ENCODE measurements around the gene ZNF668. TPM values are rescaled to one million over a fixed set of nuclear protein-coding genes. Genes with fewer than 3 reads are reported as not detected.
A peak's percentile ranks its signal among the peaks of the same experiment; 100 is the strongest.

The ZNF668 gene
- total RNA-seq, 2 experiments from 2014 or later, result 13.9 to 17.4 TPM

GRCh38 chr16:31074814-31075183, 759 bp upstream of the ZNF668 start:
- CTCF ChIA-PET, result interaction anchor here (0.7 to 2.7 kb wide), 9 partner anchors 18 to 794 kb away, joined by 3 to 18 read pairs (median 6); partner anchors contain the start of genes KAT8, VKORC1 and ZNF843
- H3K4me3 Mint-ChIP-seq, result peak overlapping the region; percentile 96
- peak overlapping the region; percentile 93 for H3K27ac Mint-ChIP-seq
- POLR2A ChIA-PET, result interaction anchor here (1.2 to 3.5 kb wide), 22 partner anchors 9 to 799 kb away, joined by 3 to 43 read pairs (median 9); partner anchors contain the start of genes ARMC5, FUS, KAT8 and PRSS53
- no peak for DNase-seq
- H3K27me3 Mint-ChIP-seq, result no peaks in the 10 kb centered on the region
- H3K9me3 Mint-ChIP-seq, result no peaks in the 10 kb centered on the region
- H3K4me1 Mint-ChIP-seq, result peaks cover 38% of the 10 kb centered on the region
- peaks cover 51% of the 10 kb centered on the region for H3K36me3 Mint-ChIP-seq (ENCODE audit: low read depth)

GRCh38 chr16:31073142-31073969, 684 bp downstream of the ZNF668 start:
- H3K27ac Mint-ChIP-seq, result peak overlapping the region; percentile 94
- H3K9me3 Mint-ChIP-seq, result no peaks in the 10 kb centered on the region
- peaks cover 37% of the 10 kb centered on the region for H3K36me3 Mint-ChIP-seq (ENCODE audit: low read depth)
- peak; percentile 91 for DNase-seq
- no peaks in the 10 kb centered on the region for H3K27me3 Mint-ChIP-seq
- peak overlapping the region; percentile 97 for H3K4me3 Mint-ChIP-seq
- H3K4me1 Mint-ChIP-seq, result peaks cover 37% of the 10 kb centered on the region
- ChIA-PET POLR2A (interaction anchor here (0.8 to 3.5 kb wide), 35 partner anchors 9 to 801 kb away, joined by 3 to 43 read pairs (median 6); partner anchors contain the start of genes ARMC5, FUS, HSD3B7 and KAT8), CTCF (interaction anchor here (0.6 to 2.7 kb wide), 15 partner anchors 8 to 796 kb away, joined by 3 to 18 read pairs (median 4); partner anchors contain the start of genes KAT8, VKORC1 and ZNF843)

DNA sequence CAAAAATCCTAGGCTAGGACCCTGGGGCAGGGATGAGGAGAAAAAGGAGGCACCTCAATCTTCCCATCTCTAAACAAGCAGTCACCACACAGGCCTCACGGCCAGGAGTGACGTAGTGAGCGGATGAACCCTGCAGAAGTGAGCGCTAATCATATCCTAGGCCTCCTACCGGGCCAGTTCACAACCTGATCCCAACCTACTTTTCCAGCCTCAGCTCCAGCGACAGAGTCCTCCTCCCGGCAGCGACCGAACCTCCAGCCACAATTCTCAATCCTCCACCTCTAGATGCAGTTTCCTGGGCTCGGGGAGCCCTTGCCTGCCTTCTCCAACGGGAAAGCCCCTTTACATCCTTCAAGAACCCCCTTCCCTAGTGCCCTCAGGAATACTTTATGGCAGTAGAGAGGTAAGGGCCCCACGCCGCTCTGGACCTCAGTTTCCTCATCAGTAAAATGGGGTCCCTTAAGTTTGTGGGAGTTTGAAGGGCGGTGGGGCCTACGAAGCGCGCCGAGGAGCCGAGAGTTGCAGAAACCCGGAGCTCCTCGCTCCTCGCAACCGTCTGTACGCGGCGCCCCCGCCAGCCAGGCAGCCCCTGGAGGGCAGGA, 1.4 kb downstream of the ZNF668 start:
- Mint-ChIP-seq H3K4me3 (peak overlapping the region; percentile 97), H3K9me3 (no peaks in the 10 kb centered on the region), H3K27ac (peak overlapping the region; percentile 94), H3K27me3 (no peaks in the 10 kb centered on the region), H3K4me1 (peaks cover 35% of the 10 kb centered on the region), H3K36me3 (ENCODE audit: low read depth) (peaks cover 29% of the 10 kb centered on the region)
- POLR2A ChIA-PET, result interaction anchor here (1.0 to 3.5 kb wide), 18 partner anchors 9 to 386 kb away, joined by 3 to 43 read pairs (median 10); partner anchors contain the start of genes ARMC5, FUS, HSD3B7 and KAT8
- CTCF ChIA-PET, result interaction anchor here (1.0 to 2.7 kb wide), 6 partner anchors 20 to 796 kb away, joined by 3 to 18 read pairs (median 8); no protein-coding TSS in a partner anchor
- peak; percentile 61 for DNase-seq

DNA sequence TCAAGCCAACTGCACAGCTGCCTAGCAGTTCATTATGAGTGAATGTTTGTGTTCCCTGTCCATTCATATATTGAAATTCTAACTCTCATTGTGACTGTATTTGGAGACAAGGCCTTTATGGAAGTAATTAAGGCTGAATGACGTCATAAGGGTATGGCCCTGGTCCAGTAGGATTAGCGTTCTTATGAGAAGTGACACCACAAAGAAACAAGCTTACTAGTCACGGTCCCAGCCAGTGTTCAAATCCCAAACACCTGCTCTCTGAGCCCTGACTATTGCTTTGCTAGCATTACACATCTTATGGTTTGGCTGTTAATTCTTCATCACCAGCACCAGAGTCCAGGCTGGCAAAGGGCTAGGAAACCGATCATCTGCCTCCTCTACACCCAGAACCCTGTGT, 2.2 kb downstream of the ZNF668 start:
- H3K36me3 Mint-ChIP-seq (ENCODE audit: low read depth), result peaks cover 22% of the 10 kb centered on the region
- H3K4me1 Mint-ChIP-seq, result peaks cover 37% of the 10 kb centered on the region
- peak overlapping the region; percentile 97 for H3K4me3 Mint-ChIP-seq
- ChIA-PET POLR2A (interaction anchor here (1.1 to 3.5 kb wide), 4 partner anchors 38 to 386 kb away, joined by 3 to 29 read pairs (median 7); partner anchors contain the start of gene STX4), CTCF (interaction anchor here (2.3 to 2.7 kb wide), 2 partner anchors 70 to 88 kb away, joined by 8 to 11 read pairs; no protein-coding TSS in a partner anchor)
- no peaks in the 10 kb centered on the region for H3K9me3 Mint-ChIP-seq
- peak overlapping the region; percentile 94 for H3K27ac Mint-ChIP-seq
- H3K27me3 Mint-ChIP-seq, result no peaks in the 10 kb centered on the region
- no peak for DNase-seq

GRCh38 chr16:31067342-31067741, 6.7 kb downstream of the ZNF668 start:
- no peak overlapping the region for H3K4me3 Mint-ChIP-seq
- POLR2A ChIA-PET, result interaction anchor here (0.5 to 2.7 kb wide), 2 partner anchors 33 to 83 kb away, joined by 3 to 9 read pairs; partner anchors contain the start of gene STX4
- H3K36me3 Mint-ChIP-seq (ENCODE audit: low read depth), result peaks cover 23% of the 10 kb centered on the region
- DNase-seq, result no peak
- CTCF ChIA-PET, result interaction anchor here (1.0 to 1.8 kb wide), 3 partner anchors 75 to 133 kb away, joined by 3 to 5 read pairs (median 3); partner anchors contain the start of gene HSD3B7
- no peaks in the 10 kb centered on the region for H3K27me3 Mint-ChIP-seq
- H3K4me1 Mint-ChIP-seq, result peaks cover 54% of the 10 kb centered on the region
- no peak overlapping the region for H3K27ac Mint-ChIP-seq
- no peaks in the 10 kb centered on the region for H3K9me3 Mint-ChIP-seq

- ChIA-PET POLR2A (interaction anchor here (0.9 to 3.2 kb wide), 3 partner anchors 9 to 52 kb away, joined by 3 to 34 read pairs (median 5); partner anchors contain the start of genes KAT8, ZNF646 and ZNF668), CTCF (interaction anchor here (1.1 to 1.9 kb wide), 2 partner anchors 9 to 77 kb away, joined by 3 to 6 read pairs; partner anchors contain the start of genes ZNF646 and ZNF668)
- H3K36me3 Mint-ChIP-seq (ENCODE audit: low read depth), result peaks cover 41% of the 10 kb centered on the region
- no peaks in the 10 kb centered on the region for H3K9me3 Mint-ChIP-seq
- peaks cover 47% of the 10 kb centered on the region for H3K4me1 Mint-ChIP-seq
- H3K27me3 Mint-ChIP-seq, result no peaks in the 10 kb centered on the region
- H3K27ac Mint-ChIP-seq, result peak overlapping the region; percentile 93
- DNase-seq, result no peak
- H3K4me3 Mint-ChIP-seq, result peak overlapping the region; percentile 66
These were observed 9.1 kb downstream of the ZNF668 start for GRCh38 chr16:31064882-31065461.

DNA sequence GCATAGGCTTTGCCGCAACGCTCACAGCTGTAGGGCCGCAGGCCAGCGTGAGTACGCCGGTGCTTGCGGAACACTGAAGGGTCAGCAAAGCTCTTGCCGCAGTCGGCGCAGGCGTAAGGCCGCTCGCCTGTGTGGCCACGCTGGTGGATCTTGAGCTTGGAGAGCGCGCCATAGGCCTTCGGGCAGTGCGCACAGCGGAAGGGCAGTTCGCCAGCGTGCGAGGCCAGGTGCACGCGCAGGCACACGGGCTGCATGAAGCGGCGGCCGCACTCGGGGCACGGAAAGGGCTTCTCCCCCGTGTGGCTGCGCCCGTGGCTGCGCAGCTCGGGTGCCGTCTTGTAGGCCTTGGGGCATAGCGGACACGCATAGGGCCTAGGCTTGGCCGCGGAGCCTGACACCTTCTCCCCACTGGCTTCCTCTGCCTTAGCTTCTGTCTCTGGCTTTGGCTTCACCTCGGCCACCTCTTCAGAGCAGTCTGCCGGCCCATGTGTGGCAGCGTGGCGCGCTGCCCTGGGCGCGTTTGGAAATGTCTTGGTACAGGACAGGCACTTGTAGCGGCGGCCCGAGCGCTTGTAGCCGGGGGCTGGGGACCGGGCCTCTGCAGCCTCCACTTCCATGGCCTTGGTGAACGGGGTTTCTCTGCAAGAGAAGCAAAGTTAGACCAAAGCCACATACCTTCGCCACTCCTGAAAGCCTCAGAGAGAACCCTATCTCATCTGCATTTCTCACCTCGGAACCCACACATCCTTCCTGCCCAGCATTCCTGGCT, 10.0 kb downstream of the ZNF668 start:
- H3K9me3 Mint-ChIP-seq, result no peaks in the 10 kb centered on the region
- peak; percentile 54 for DNase-seq
- ChIA-PET CTCF (interaction anchor here (1.1 to 1.9 kb wide), 3 partner anchors 10 to 78 kb away, joined by 3 to 6 read pairs (median 3); partner anchors contain the start of genes ZNF646 and ZNF668), POLR2A (interaction anchor here (0.9 to 3.2 kb wide), 6 partner anchors 10 to 116 kb away, joined by 3 to 34 read pairs (median 4); partner anchors contain the start of genes FUS, KAT8, VKORC1 and ZNF646)
- H3K4me1 Mint-ChIP-seq, result peaks cover 43% of the 10 kb centered on the region
- peak overlapping the region; percentile 66 for H3K4me3 Mint-ChIP-seq
- no peaks in the 10 kb centered on the region for H3K27me3 Mint-ChIP-seq
- H3K36me3 Mint-ChIP-seq (ENCODE audit: low read depth), result peaks cover 44% of the 10 kb centered on the region
- H3K27ac Mint-ChIP-seq, result peak overlapping the region; percentile 93

DNA sequence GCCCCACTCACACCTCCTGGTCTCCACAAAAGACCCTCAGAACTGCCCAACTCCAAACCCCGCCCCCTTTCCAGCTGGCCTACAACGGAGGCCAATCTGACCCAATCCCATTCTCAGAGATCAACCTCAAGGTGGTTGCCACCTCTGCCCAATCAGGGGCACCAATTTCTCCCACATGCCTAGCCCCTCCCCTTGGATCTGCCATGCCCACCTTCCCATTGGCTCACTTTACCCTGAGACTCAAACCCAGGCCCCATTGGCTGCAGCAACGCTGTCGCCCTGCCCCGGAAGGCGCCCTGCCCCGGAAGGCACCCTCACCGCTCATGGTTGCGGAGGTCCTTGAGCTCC, 10.6 kb downstream of the ZNF668 start:
- peak overlapping the region; percentile 66 for H3K4me3 Mint-ChIP-seq
- peak overlapping the region; percentile 93 for H3K27ac Mint-ChIP-seq
- H3K4me1 Mint-ChIP-seq, result peaks cover 43% of the 10 kb centered on the region
- CTCF ChIA-PET, result interaction anchor here (1.2 kb wide), 1 partner anchor 14 kb away, joined by 3 read pairs; no protein-coding TSS in a partner anchor
- POLR2A ChIA-PET, result interaction anchor here (0.9 to 3.2 kb wide), 6 partner anchors 10 to 116 kb away, joined by 3 to 34 read pairs (median 4); partner anchors contain the start of genes FUS, KAT8, VKORC1 and ZNF646
- no peak for DNase-seq
- H3K36me3 Mint-ChIP-seq (ENCODE audit: low read depth), result peaks cover 44% of the 10 kb centered on the region
- H3K27me3 Mint-ChIP-seq, result no peaks in the 10 kb centered on the region
- H3K9me3 Mint-ChIP-seq, result no peaks in the 10 kb centered on the region

GRCh38 chr16:31061813-31062440, 12.1 kb downstream of the ZNF668 start:
- peaks cover 44% of the 10 kb centered on the region for H3K36me3 Mint-ChIP-seq (ENCODE audit: low read depth)
- no peaks in the 10 kb centered on the region for H3K9me3 Mint-ChIP-seq
- ChIA-PET POLR2A (no interaction called here), CTCF (interaction anchor here (0.7 kb wide), 1 partner anchor 80 kb away, joined by 5 read pairs; no protein-coding TSS in a partner anchor)
- H3K4me1 Mint-ChIP-seq, result peaks cover 41% of the 10 kb centered on the region
- H3K4me3 Mint-ChIP-seq, result no peak overlapping the region
- no peaks in the 10 kb centered on the region for H3K27me3 Mint-ChIP-seq
- DNase-seq, result no peak
- H3K27ac Mint-ChIP-seq, result no peak overlapping the region

DNA sequence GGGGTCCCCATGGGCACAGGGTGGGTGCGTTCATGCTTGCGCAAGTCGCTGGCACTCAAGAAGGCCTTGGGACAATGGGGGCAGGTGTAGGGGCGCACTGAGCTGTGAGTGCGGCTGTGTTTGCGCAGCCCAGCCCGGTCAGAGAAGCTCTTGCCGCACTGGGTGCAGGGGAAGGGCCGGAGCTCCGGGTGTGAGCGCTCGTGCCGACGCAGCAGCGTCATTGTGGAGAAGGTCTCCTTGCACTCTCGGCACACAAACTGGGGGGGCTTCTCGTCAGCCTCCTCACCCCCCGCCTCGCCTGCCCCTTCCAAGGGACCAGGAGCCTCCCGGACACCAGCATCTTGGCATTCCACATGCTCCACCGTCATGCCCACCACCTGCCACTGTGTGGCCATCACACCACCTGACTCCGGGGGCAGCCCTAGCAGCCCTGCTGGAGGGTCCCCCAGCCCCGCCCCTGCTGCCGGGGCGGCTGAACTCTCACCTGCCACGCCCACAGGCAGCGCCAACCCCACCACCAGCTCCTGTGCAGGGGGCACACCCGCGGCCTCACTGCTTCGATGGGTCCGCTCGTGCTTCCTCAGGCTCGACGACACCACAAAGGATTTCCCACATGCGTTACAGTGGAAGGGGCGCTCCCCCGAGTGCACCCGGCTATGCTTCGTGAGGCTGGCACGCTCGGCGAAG, 12.8 kb downstream of the ZNF668 start:
- Mint-ChIP-seq H3K4me3 (no peak overlapping the region), H3K9me3 (no peaks in the 10 kb centered on the region), H3K27ac (no peak overlapping the region), H3K36me3 (ENCODE audit: low read depth) (peaks cover 44% of the 10 kb centered on the region), H3K4me1 (peaks cover 36% of the 10 kb centered on the region), H3K27me3 (no peaks in the 10 kb centered on the region)
- ChIA-PET POLR2A (no interaction called here), CTCF (no interaction called here)
- DNase-seq, result no peak

- Mint-ChIP-seq H3K4me3 (no peak overlapping the region), H3K4me1 (peaks cover 20% of the 10 kb centered on the region), H3K9me3 (no peaks in the 10 kb centered on the region), H3K36me3 (ENCODE audit: low read depth) (peaks cover 8% of the 10 kb centered on the region), H3K27me3 (peaks cover 2% of the 10 kb centered on the region), H3K27ac (no peak overlapping the region)
- POLR2A ChIA-PET, result interaction anchor here (0.9 kb wide), 1 partner anchor 18 kb away, joined by 4 read pairs; the partner anchor contains the start of gene ZNF668
- CTCF ChIA-PET, result interaction anchor here (0.9 kb wide), 1 partner anchor 236 kb away, joined by 5 read pairs; no protein-coding TSS in a partner anchor
- DNase-seq, result no peak
These were observed 18.4 kb downstream of the ZNF668 start for GRCh38 chr16:31055613-31056012.

All from activated CD4-positive, alpha-beta memory T cell treated with anti-CD3 and anti-CD28 coated beads, Interleukin-2, amount 10 ng/mL, durations not matched to agents 7 days and 5 days (primary cell).